GM18873 (cell line): Measurements from ENCODE around the gene BTK.
"Not testable (repeated sequence)": the region's sequence is repeated elsewhere in the genome, so short reads cannot be mapped to it uniquely, and the experiment has no call there.

Experiments used
- ATAC-seq: cut with Tn5 transposase; IDR thresholded peaks from one replicate; pipeline ENCODE4 v1.9.1; 2021; ENCODE audit warnings: mild to moderate bottlenecking, moderate library complexity, moderate number of reproducible peaks; ENCODE audit not compliant: unreplicated experiment, low FRiP score

Gene BTK

GRCh38 chrX:101348452-101349192 lies 37.4 kb downstream of the BTK start, which contains the start of gene TIMM8A:
TIMM8A (minus strand) TSS chrX:101348742; CDS start chrX:101348664, 78 bp downstream.
- ATAC-seq, result peak; percentile 97

- no peak for ATAC-seq
Measured at GRCh38 chrX:101347859-101348451, 38.0 kb downstream of the BTK start.

- no peak for ATAC-seq
Measured at GRCh38 chrX:101337776-101338271, 48.2 kb downstream of the BTK start.

GRCh38 chrX:101334310-101334709 lies 51.7 kb downstream of the BTK start:
- not testable (repeated sequence) for ATAC-seq

GRCh38 chrX:101326600-101326999 lies 59.4 kb downstream of the BTK start:
- ATAC-seq, result not testable (repeated sequence)

- ATAC-seq, result no peak
Measured at GRCh38 chrX:101303790-101304189, 82.2 kb downstream of the BTK start.
